Measurements from ENCODE around the gene KIF6. TPM values are rescaled to one million over a fixed set of nuclear protein-coding genes. Genes with fewer than 3 reads are reported as not detected.

KIF6 gene
- polyA plus RNA-seq, 4 donors, result 0.72 to 5.5 (median 4.1) TPM

- DNase-seq (ENCODE audit: low read depth in 4 of 4, low spot score in 3 of 4), result no peak
Measured at GRCh38 chr6:39561536-39562266, 163.5 kb downstream of the KIF6 start.

DNA sequence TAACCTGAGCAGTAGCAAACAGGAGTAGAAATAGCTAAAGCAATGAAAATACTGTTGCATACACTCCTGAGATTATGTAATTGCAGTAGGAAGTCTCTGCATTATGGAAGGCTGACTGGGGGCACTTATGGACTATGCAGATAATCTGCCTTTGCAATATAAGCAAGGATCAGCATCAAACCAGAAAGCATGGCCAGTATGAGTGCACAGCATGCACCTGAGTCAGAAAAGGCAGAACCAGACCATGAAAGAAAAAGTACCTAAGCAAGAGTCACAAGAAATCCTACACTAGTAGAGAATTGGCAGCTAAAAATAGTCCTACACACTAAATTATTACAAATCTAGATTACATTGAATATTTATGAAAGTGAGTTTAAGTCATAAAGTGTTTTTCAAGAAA lies 164.3 kb downstream of the KIF6 start:
- no peak for DNase-seq (ENCODE audit: low read depth in 4 of 4, low spot score in 3 of 4)

- no peak for DNase-seq (ENCODE audit: low read depth in 4 of 4, low spot score in 3 of 4)
Measured at GRCh38 chr6:39558591-39559190, 166.5 kb downstream of the KIF6 start.

- no peak for DNase-seq (ENCODE audit: low read depth in 4 of 4, low spot score in 3 of 4)
Measured at GRCh38 chr6:39558079-39558478, 167.1 kb downstream of the KIF6 start.

DNA sequence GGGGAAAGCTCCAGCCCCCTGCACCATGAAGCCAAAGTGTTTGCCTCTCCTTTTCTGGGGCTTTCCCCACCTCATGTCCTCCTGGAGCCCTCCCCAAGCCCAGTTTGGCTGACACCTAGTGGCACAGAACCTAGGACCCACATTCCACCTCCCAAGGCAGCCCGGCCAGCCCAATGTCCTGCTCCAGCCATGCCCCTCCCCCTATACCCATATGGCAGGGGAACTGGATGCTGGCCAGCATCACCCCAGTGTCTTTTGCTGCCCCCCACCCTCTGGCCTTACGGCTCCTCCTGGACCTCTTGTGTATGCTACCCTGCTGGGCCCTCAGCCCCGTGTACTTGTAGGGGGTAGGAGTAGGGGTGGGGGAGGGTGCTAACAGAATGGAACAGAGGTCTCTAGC lies 170.1 kb downstream of the KIF6 start:
- DNase-seq (ENCODE audit: low read depth in 4 of 4, low spot score in 3 of 4), result no peak

GRCh38 chr6:39553860-39554802 lies 171.1 kb downstream of the KIF6 start:
- no peak for DNase-seq (ENCODE audit: low read depth in 4 of 4, low spot score in 3 of 4)

DNA sequence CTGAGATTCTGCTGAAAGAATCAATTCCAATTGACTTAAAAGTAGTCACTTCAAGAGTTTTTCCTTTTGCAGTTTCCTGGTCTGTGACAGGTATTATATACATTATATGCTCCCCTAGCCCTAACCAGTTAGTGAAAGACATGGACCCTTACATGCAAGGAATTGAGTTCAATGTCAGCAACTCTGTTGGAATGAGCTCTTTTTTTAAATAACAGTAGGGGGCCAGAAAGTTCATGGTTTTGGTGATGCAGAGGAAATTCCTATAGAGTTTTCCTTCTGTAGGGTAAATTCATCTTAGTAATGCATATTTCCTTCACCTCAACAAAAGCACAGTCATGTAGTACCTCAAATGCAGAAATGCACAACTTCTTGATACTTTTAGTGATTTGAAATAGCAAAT lies 172.2 kb downstream of the KIF6 start:
- no peak for DNase-seq (ENCODE audit: low read depth in 4 of 4, low spot score in 3 of 4)

DNA sequence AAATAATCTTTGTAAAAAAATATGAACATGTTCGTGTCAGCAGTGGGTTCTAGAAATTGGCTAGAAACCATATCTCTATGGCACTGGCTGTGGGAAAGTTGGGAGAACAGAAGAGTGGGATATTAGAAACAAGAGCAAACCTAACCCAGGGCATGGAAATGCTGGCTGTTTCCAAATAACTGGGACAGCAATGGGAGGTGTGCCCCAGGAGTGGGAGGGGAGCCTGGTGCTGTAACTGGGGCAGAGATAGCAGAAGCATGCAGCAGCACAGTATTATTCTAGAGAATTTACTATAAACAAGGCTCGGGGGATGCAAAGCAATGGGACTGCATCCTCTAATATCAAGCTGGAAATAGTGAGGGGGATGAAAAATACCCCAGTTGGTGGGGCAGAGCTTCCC lies 175.0 kb downstream of the KIF6 start:
- DNase-seq (ENCODE audit: low read depth in 4 of 4, low spot score in 3 of 4), result no peak

DNA sequence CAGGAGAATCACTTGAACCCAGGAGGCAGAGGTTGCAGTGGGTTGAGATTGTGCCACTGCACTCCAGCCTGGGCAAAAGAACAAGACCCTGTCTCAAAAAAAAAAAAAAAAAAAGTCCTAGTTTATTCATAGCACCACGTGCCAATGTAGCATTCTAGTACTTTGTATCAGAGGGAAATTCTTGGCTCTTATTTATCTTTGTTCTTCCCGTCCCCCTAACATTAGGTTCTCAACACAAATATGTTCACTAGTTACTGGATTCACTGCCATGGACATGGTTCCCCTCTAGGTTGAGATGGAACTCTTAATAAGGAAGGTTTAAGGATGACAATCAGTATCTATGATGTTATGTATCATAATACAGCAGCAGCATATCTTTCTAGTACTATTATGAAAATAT lies 178.5 kb downstream of the KIF6 start:
- DNase-seq (ENCODE audit: low read depth in 4 of 4, low spot score in 3 of 4), result no peak

DNA sequence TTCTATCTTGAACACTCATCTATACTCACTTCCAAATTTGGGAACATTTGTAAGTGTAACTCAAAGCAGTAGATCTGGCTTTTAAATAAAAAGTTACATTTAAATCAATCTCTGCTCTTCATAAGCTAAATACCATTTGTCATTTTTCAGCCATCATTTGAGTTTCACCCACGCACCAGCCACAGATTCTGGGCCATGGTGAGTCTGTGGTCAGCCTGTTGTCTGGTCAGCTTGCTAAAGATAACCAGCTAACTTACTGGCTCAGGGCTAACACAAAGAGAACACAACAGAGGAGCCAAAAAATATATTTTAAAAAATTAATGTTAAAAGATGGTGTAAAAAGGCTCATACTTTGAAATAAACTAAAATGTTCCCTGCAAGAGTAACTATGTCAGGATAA lies 181.3 kb downstream of the KIF6 start:
- DNase-seq (ENCODE audit: low read depth in 4 of 4, low spot score in 3 of 4), result no peak

GRCh38 chr6:39543095-39543494 lies 182.1 kb downstream of the KIF6 start:
- DNase-seq (ENCODE audit: low read depth in 4 of 4, low spot score in 3 of 4), result no peak

DNA sequence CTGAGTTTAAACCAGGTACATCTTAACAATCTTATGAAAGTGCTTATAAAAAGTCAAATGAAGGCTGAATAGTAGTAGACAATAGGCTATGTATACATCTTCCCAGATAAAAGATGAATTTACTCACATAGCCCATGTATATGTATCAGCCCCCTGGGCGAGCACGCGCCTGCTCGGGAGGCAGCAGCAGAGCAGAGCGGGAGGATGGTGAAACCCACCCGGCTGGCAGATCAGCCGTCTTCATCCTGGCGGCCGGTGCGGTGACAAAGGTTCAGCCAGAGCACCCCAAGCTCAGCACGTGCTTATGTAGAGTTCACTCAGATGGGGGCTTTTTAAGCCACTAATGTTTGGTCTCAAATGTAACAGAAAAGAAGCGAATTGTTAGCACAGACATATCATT lies 184.8 kb downstream of the KIF6 start:
- DNase-seq (ENCODE audit: low read depth in 4 of 4, low spot score in 3 of 4), result no peak

- no peak for DNase-seq (ENCODE audit: low read depth in 4 of 4, low spot score in 3 of 4)
Measured at GRCh38 chr6:39530201-39530759, 194.9 kb downstream of the KIF6 start.

GRCh38 chr6:39527792-39528564 lies 197.2 kb downstream of the KIF6 start:
- no peak for DNase-seq (ENCODE audit: low read depth in 4 of 4, low spot score in 3 of 4)

DNA sequence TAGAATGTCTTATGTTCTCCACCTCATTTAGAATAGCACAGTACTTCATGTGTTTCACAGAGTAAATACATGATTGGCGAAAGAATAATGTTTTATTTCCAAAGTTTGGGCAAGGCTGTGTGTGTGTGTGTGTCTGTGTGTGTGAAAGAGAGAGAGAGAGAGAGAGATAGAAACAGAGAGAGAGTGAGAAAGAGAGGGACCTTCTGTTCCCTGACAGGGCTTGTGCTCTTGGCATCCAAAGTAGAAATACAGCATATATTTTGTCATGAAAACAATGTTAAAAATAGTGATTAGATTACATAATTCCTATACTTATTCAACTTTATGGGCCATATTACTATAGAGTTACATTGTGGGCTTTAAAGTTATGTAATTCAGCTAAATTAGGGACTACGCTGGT lies 201.2 kb downstream of the KIF6 start:
- DNase-seq (ENCODE audit: low read depth in 4 of 4, low spot score in 3 of 4), result no peak

GRCh38 chr6:39521958-39522357 lies 203.2 kb downstream of the KIF6 start:
- DNase-seq (ENCODE audit: low read depth in 4 of 4, low spot score in 3 of 4), result no peak

DNA sequence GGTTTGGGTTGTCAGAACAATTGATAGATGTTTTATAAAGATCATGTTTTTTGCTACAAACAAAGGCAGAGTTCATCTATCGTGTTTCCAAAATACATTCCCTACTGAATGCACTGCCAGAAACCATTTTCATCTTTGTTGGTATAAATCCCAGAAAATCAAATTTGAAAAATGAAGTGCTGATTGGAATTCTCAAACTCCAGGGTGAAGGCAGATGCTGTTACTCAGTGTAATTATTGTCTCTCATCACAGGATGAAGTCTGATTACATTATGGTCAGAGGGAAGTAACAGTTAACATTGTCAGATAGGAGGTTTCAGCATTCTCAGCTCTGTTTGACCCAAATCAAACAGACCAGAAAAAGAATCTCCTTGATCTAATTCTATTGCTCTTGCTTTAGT lies 204.3 kb downstream of the KIF6 start:
- DNase-seq (ENCODE audit: low read depth in 4 of 4, low spot score in 3 of 4), result no peak

- DNase-seq (ENCODE audit: low read depth in 4 of 4, low spot score in 3 of 4), result no peak
Measured at GRCh38 chr6:39520411-39520810, 204.8 kb downstream of the KIF6 start.

DNA sequence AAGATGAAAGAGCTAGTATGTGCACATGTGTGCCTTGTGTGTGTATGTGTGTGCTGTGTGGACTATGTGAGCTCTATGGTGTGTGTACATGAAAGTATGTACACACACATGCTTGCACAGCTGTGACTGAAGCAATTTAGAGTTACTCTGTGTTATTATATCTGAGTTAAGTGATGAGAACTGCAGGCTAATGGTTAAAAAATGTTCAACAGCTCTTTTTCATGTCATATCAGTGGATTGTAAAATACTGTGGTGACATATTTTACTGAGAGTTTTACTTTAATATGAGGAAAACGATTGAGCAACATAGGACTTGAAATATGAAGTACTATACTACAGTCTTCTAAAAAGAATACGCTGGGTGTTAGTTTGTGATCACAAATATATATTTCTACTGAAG lies 207.0 kb downstream of the KIF6 start:
- DNase-seq (ENCODE audit: low read depth in 4 of 4, low spot score in 3 of 4), result no peak

DNA sequence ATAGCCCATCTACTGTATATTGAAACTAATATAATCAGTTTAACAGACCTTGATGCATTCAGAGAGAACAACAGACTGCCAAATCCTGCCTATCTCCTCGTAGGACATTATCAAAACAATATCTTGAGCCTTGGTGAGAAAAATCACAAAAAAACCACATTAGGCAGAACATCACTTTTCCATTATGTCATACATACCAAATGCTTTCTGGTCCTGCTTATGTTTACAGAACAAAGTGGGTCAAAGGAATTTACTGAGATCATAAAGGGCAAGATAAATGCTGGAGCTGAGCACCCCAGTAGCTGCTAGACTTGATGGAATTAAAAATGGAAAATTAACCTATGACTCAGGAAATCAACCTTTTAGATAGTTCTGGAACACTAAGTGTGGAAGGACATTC lies 207.5 kb downstream of the KIF6 start:
- DNase-seq (ENCODE audit: low read depth in 4 of 4, low spot score in 3 of 4), result no peak

All from left renal pelvis (tissue), 4 donors.